ENCODE measurements around the gene SMPD4.
"Not testable (repeated sequence)": the region's sequence is repeated elsewhere in the genome, so short reads cannot be mapped to it uniquely, and the experiment has no call there.

Gene SMPD4

GRCh38 chr2:130157354-130157753 is 24.0 kb downstream of the SMPD4 start:
- not testable (repeated sequence) for DNase-seq (ENCODE audit: low spot score)

GRCh38 chr2:130156624-130157004 is 24.8 kb downstream of the SMPD4 start:
- no peak for DNase-seq (ENCODE audit: low spot score)

GRCh38 chr2:130155956-130156623 is 25.3 kb downstream of the SMPD4 start:
- peak; percentile 73 for DNase-seq (ENCODE audit: low spot score)

DNA sequence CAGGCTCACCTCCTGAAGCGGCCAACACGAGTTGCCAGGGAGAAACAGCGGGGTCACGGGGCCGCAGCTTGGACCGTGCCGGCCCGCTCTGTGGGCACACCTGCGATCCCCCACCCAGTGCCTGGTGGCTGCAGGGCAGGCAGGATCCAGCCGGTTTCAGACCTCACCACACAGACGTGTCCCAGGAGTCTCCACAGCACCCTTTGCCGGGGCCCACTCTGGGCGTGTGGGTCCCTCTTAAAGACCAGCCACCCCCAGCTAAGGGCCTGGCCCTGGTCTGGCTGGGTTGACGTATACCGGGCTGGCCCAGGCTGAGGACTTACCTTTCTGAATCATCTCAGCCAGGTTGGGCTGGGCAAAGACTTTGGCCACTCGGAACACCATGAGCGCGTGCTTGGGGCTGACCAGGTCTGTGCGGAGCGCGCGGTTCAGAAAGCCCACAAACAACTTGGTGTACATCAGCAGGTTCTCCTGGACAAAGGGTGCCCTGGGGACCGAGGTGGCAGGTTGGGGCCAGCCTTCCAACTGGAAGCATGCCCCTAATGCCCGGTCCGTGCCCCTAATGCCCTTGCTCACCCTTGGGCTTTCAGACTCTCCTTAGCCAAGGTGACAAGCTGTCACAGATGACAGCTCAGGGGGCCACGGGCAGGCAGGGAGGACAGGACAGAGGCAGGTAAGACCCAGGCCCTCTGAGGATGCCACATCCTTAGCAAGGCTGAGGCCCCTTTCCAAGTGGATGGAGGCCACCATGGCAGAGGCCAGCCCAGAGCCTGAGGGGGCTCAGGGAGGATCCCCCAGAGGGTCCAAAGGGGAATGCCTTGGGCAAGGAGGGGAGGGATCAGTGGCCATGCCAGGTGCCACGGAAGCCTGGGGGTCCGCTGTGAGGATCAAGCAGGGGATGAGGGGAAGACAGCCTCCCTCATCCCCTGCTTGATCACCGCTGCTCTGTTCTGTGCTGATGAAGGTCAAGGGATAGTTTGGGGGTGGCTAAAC is 26.3 kb downstream of the SMPD4 start:
- DNase-seq (ENCODE audit: low spot score): no peak

DNA sequence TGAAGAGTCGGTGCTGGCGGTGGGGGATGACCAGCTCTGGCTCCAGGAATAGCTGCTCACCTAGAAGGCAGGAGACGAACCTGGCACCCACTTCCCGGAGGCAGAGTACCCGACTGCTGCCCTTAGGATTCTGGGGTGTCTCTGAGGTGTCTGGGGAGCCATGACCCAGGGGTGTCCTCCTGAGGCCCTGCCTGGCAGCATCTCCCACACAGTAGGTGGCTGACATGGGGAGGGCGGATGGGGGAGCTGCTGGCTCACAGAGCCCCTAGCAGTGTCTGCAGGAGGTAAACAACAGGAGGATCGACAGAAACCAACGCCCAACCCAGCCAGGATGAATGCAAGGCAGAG is 27.0 kb downstream of the SMPD4 start:
- DNase-seq (ENCODE audit: low spot score): not testable (repeated sequence)

GRCh38 chr2:130153721-130154422 is 27.5 kb downstream of the SMPD4 start:
- DNase-seq (ENCODE audit: low spot score): not testable (repeated sequence)

GRCh38 chr2:130152816-130153595 is 28.4 kb downstream of the SMPD4 start:
- DNase-seq (ENCODE audit: low spot score): no peak

- DNase-seq (ENCODE audit: low spot score): peak; percentile 16
Observed at GRCh38 chr2:130152136-130152815, 29.1 kb downstream of the SMPD4 start.

GRCh38 chr2:130151145-130151512 is 30.3 kb downstream of the SMPD4 start:
- DNase-seq (ENCODE audit: low spot score): not testable (repeated sequence)

- no peak for DNase-seq (ENCODE audit: low spot score)
Observed at GRCh38 chr2:130150181-130151144, 30.9 kb downstream of the SMPD4 start.

DNA sequence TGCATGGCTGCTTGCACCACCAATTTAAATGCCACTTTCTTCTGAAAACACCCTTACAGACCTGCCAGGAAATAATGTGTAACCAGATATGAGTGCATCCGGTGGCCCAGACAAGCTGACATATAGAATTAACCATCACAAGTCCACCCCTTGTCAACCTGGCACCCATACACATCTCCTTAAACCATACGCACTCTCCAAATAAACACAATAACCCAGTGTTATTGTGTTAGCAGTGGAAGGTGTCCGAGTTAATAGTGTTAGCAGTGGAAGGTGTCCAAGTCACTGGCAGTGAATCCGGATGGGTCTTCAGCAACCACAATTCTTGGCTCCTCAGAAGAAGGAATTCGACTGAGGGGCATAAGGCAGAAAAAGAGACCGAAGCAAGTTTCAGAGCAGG is 32.9 kb downstream of the SMPD4 start:
- DNase-seq (ENCODE audit: low spot score): not testable (repeated sequence)

DNA sequence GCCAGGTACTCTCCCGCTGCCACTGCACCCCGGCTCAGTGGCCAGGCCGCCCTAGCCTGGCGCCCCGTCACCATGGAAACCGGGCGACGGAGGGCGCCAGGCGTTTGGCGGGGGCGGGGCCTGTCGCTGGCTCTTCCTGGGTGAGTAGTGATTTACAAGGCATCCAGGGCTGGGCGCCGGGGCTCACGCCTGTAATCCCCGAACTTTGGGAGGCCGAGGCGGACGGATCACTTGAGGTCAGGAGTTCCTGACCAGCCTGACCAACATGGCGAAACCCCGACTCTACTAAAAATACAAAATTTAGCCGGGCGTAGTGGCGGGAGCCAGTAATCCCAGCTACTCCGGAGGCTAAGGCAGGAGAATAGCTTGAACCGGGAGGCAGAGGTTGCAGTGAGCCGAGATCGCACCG is 36.4 kb downstream of the SMPD4 start, which contains the start of gene CCDC74B:
CCDC74B (minus strand) TSS at position 107 of the 409 bp plus-strand sequence. CDS start 116 bp downstream, outside the sequence.
- peak; percentile 49 for DNase-seq (ENCODE audit: low spot score)

GRCh38 chr2:130143266-130144039 is 37.9 kb downstream of the SMPD4 start:
- DNase-seq (ENCODE audit: low spot score): not testable (repeated sequence)

GRCh38 chr2:130142396-130143265 is 38.8 kb downstream of the SMPD4 start:
- not testable (repeated sequence) for DNase-seq (ENCODE audit: low spot score)

GRCh38 chr2:130141645-130142370 is 39.6 kb downstream of the SMPD4 start:
- not testable (repeated sequence) for DNase-seq (ENCODE audit: low spot score)

- not testable (repeated sequence) for DNase-seq (ENCODE audit: low spot score)
Observed at GRCh38 chr2:130141002-130141401, 40.4 kb downstream of the SMPD4 start.

- DNase-seq (ENCODE audit: low spot score): not testable (repeated sequence)
Observed at GRCh38 chr2:130140516-130140915, 40.9 kb downstream of the SMPD4 start.

Data from Ammon's horn (tissue), 1 donor.